ENCODE results near the gene BUB1B.

Gene BUB1B

GRCh38 chr15:40256638-40257235 is 95.9 kb downstream of the BUB1B start:
- no peak for DNase-seq

GRCh38 chr15:40257656-40258450 is 97.0 kb downstream of the BUB1B start:
- no peak for DNase-seq

GRCh38 chr15:40258544-40258943 is 97.7 kb downstream of the BUB1B start:
- no peak for DNase-seq

GRCh38 chr15:40259021-40259420 is 98.2 kb downstream of the BUB1B start:
- DNase-seq = no peak

- DNase-seq = no peak
Measured at GRCh38 chr15:40263024-40263754, 102.3 kb downstream of the BUB1B start.

- DNase-seq = no peak
Measured at GRCh38 chr15:40264321-40265153, 103.7 kb downstream of the BUB1B start.

GRCh38 chr15:40265355-40265754 is 104.5 kb downstream of the BUB1B start:
- DNase-seq = no peak

GRCh38 chr15:40265875-40266274 is 105.0 kb downstream of the BUB1B start:
- no peak for DNase-seq

GRCh38 chr15:40266828-40267304 is 106.0 kb downstream of the BUB1B start:
- DNase-seq = no peak

GRCh38 chr15:40267670-40268069 is 106.8 kb downstream of the BUB1B start:
- no peak for DNase-seq

- DNase-seq = no peak
Measured at GRCh38 chr15:40269604-40270003, 108.7 kb downstream of the BUB1B start.

- DNase-seq = no peak
Measured at GRCh38 chr15:40270246-40270995, 109.6 kb downstream of the BUB1B start.

Data from activated CD4-positive, alpha-beta T cell treated with anti-CD3 and anti-CD28 coated beads for 4 hours (primary cell).